Non-pigmented ciliary epithelial cell (primary cell): ENCODE data around the gene KERA.

Experiments
- DNase-seq: peaks from one replicate; pipeline ENCODE4 v3.0.0-alpha.2; 2010; ENCODE audit warnings: low read depth

Gene KERA

DNA sequence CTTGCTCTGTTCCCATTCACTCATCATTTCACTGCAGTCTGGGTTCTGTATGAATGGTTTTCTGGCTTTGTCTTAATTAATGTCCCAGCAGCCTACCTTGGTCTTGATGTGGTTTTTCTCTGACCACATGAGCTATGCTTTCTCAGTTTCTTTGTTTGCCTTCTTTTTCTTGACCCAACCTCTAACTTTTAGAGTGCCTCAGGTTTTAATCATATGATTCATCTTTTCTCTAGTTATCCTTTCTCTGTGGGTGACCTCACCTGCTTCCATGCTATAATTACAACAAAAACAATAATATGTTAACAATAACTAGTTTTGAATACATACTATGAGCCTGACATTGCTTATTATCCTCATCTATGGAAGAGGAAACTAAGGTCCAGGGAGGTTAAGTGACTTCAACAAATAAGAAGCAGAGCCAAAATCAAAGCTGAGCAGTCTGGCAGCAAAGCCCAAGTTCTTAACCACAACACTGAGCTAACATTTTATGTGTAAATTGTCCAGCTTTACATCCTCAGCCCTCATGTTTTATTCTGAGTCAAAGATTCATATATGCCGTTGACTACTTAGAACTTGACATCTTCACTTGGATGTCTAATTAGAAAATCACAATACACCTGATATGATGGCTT lies 48.4 kb downstream of the KERA start:
- DNase-seq = peak; percentile 18

DNA sequence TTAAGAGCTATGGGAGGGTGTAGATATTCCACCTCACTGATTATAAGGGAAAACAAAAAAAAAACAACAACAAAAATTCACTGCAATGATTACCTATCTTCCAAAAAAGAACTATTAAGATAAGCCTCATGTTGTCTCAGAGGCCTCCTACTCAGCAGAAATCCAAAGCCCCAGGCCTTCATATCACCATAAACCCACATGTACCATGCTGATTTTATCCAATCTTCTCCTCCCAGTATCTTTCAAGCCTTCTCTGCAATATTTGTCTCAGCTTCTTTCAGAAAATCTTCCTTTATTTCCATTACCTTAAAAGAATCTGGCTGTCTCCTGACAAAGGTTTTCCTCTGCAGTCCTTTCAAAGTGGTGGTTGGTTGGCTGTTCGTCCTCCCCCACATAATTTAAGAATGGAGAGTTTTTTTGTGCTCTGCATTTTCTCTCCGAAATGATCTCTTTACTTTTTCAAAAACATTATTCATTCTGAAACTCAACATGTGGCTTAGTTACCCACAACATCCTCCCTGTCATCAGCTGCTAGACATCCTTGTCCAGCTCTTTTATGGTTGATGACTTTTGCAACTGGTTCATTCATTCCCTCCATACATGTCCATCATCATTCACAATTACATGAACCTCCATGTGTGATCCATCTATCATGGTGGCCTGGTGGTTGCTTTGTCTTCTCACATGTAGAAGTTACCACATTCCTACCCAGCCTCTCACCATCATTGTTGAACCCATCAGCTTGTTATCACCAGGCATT lies 50.1 kb downstream of the KERA start:
- no peak for DNase-seq

DNA sequence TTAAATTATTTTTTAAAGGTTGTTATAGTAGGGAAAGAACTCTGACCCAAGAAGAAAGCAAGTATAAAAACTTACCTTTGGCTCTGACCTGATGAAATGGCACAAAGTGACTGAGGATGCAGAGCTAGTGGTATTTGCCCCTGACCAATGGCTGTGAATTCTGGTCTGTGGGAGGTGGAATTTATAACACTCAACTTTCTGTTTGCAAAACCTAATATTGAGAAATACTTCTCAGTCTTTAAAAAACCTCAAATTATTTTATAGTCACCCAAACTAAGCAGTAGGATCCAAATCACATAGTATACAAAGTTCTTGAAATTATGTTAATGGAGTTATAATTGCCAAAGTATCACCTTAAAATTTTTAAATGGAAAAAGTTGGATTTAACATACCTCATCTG lies 53.0 kb downstream of the KERA start, which contains the start of gene EPYC:
Gene EPYC, minus strand, starts transcription at position 101 of the 400 bp plus-strand sequence. CDS start 2,407 bp downstream, outside the sequence.
- no peak for DNase-seq

DNA sequence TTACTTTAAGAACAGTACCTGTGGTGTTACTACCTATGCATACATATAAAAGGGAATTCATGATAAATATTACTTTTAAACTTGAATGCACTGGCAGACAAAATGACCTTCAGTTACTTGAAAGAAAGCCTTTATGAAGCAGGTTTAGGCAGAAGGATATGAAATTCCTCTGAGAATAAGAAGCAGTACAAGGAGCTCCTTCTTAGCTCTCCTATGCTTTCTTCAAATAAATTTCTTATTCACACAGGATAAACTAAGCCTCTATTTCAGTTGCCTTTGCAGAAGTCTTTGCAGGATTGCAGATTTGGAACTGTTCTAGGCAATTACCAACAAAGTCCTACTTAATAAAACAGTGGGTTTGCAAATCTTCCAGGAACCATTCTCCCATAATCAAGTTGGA lies 54.1 kb downstream of the KERA start:
- no peak for DNase-seq

DNA sequence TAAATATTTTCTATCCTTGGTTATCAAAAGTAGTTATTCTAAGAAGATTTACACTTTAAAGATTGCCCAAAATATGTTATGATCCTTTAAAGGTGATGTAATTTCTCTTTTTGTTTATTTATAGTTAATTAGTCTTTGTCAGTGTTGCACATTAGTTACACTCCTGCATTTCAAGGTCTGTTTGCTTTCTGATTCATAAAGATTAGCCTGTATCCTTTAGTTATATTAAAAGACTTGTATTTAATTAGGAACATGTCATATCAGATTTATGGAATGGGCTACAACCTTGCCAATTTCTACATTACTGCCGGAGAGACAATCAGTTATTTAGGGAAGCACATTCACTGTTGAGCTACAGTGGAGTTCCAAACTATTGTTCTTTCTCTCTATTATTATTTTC lies 56.5 kb downstream of the KERA start:
- no peak for DNase-seq
